OCI-LY1 (cell line): ENCODE results near the gene MRPS6.

Experiments used
- H2AFZ ChIP-seq: fragments of 200-600 bp; sonication (generic), shearing (Covaris generic); 2 replicates; pipeline ENCODE4 v1.6.0; 2014; ENCODE audit warnings: antibody characterized with exemption, mild to moderate bottlenecking, low read length
- H3F3A ChIP-seq: fragments of 200-600 bp; sonication (generic), shearing (Covaris generic); 2 replicates; pipeline ENCODE4 v1.6.0; 2014; ENCODE audit warnings: mild to moderate bottlenecking, antibody characterized with exemption, low read length, moderate library complexity; ENCODE audit not compliant: insufficient read depth
- H3K27ac ChIP-seq: fragments of 200-600 bp; sonication (generic); 2 replicates; pipeline ENCODE4 v1.5.1; 2014; ENCODE audit warnings: low read length, mixed run types, mild to moderate bottlenecking, low read depth; ENCODE audit not compliant: poor library complexity, severe bottlenecking
- H3K27me3 ChIP-seq: fragments of 200-600 bp; sonication (generic); 2 replicates; pipeline ENCODE4 v1.6.0; 2014; ENCODE audit warnings: antibody characterized with exemption, mild to moderate bottlenecking, low read length, moderate library complexity; ENCODE audit not compliant: insufficient read depth
- H3K36me3 ChIP-seq: fragments of 200-600 bp; sonication (generic); 2 replicates; pipeline ENCODE4 v1.6.1; 2014; ENCODE audit warnings: mild to moderate bottlenecking, antibody characterized with exemption, low read length, moderate library complexity, mixed read lengths; ENCODE audit not compliant: insufficient read depth
- H3K4me1 ChIP-seq: fragments of 200-600 bp; sonication (generic); 2 replicates; pipeline ENCODE4 v1.5.1; 2014; ENCODE audit warnings: mild to moderate bottlenecking, low read length, moderate library complexity; ENCODE audit not compliant: insufficient read depth, severe bottlenecking
- H3K4me2 ChIP-seq: fragments of 200-600 bp; sonication (generic), shearing (Covaris generic); 2 replicates; pipeline ENCODE4 v1.6.1; 2014; ENCODE audit warnings: low read length
- H3K4me3 ChIP-seq: fragments of 200-600 bp; sonication (generic); 2 replicates; pipeline ENCODE4 v1.5.1; 2014; ENCODE audit warnings: low read length, low read depth, mild to moderate bottlenecking, mixed read lengths; ENCODE audit not compliant: poor library complexity, severe bottlenecking
- H3K79me2 ChIP-seq: fragments of 200-600 bp; shearing (Covaris generic); 2 replicates; pipeline ENCODE4 v1.6.1; 2016; ENCODE audit warnings: mixed run types, low read length, mixed read lengths; ENCODE audit not compliant: insufficient read depth
- H3K9ac ChIP-seq: fragments of 200-600 bp; sonication (generic), shearing (Covaris generic); 2 replicates; pipeline ENCODE4 v1.6.1; 2014; ENCODE audit warnings: mild to moderate bottlenecking, low read length, mixed read lengths
- H3K9me2 ChIP-seq: fragments of 200-600 bp; sonication (generic), shearing (Covaris generic); 2 replicates; pipeline ENCODE4 v1.6.1; 2014; ENCODE audit warnings: low read depth, mild to moderate bottlenecking, low read length, mixed read lengths
- H3K9me3 ChIP-seq: fragments of 200-600 bp; shearing (Covaris generic); 2 replicates; pipeline ENCODE4 v1.6.1; 2014; ENCODE audit warnings: low read length, mixed read lengths
- H4K20me1 ChIP-seq: fragments of 200-600 bp; sonication (generic), shearing (Covaris generic); 2 replicates; pipeline ENCODE4 v1.6.0; 2016; ENCODE audit warnings: mild to moderate bottlenecking, low read length; ENCODE audit not compliant: insufficient read depth
- CTCF ChIP-seq: fragments of 200-600 bp; sonication (generic), shearing (Covaris generic); IDR thresholded peaks from 2 replicates; pipeline ENCODE4 v1.5.1; 2017; ENCODE audit warnings: mild to moderate bottlenecking, antibody characterized with exemption, low read length, moderate library complexity, mixed read lengths
- EZH2 ChIP-seq: fragments of 200-600 bp; sonication (generic), shearing (Covaris generic); IDR thresholded peaks from 2 replicates; pipeline ENCODE4 v1.8.0; 2017; ENCODE audit warnings: borderline replicate concordance, mixed run types, mild to moderate bottlenecking, antibody characterized with exemption, low read length, moderate library complexity, mixed read lengths

MRPS6 gene

GRCh38 chr21:34147792-34148418 lies 74.5 kb downstream of the MRPS6 start:
- Histone ChIP-seq H3K4me3 (no peak overlapping the region), H3K27ac (no peak overlapping the region), H2AFZ (no peak overlapping the region), H3K36me3 (peaks cover 29% of the 10 kb centered on the region), H3K27me3 (no peaks in the 10 kb centered on the region), H4K20me1 (no peaks in the 10 kb centered on the region), H3K4me1 (no peaks in the 10 kb centered on the region), H3K4me2 (no peak overlapping the region), H3K9me3 (no peaks in the 10 kb centered on the region), H3K9ac (no peak overlapping the region), H3K9me2 (no peaks in the 10 kb centered on the region), H3F3A (no peaks in the 10 kb centered on the region), H3K79me2 (no peaks in the 10 kb centered on the region)
- TF ChIP-seq EZH2: no peak

- H3K36me3 ChIP-seq: peaks cover 24% of the 10 kb centered on the region
- H3K79me2 ChIP-seq: no peaks in the 10 kb centered on the region
- H3K9me3 ChIP-seq: no peaks in the 10 kb centered on the region
- no peak for TF ChIP-seq EZH2
- H3K9ac ChIP-seq: no peak overlapping the region
- H3K27me3 ChIP-seq: no peaks in the 10 kb centered on the region
- H3K27ac ChIP-seq: no peak overlapping the region
- H3K4me3 ChIP-seq: no peak overlapping the region
- H3K9me2 ChIP-seq: no peaks in the 10 kb centered on the region
- H3K4me1 ChIP-seq: no peaks in the 10 kb centered on the region
- H4K20me1 ChIP-seq: no peaks in the 10 kb centered on the region
- no peak overlapping the region for H3K4me2 ChIP-seq
- no peak overlapping the region for H2AFZ ChIP-seq
- H3F3A ChIP-seq: no peaks in the 10 kb centered on the region
Observed at GRCh38 chr21:34148419-34148804, 75.0 kb downstream of the MRPS6 start.

- Histone ChIP-seq H2AFZ (no peak overlapping the region), H3K4me2 (no peak overlapping the region), H3K9me2 (no peaks in the 10 kb centered on the region), H3K27ac (no peak overlapping the region), H3K4me3 (no peak overlapping the region), H3K79me2 (no peaks in the 10 kb centered on the region), H3F3A (no peaks in the 10 kb centered on the region), H3K9ac (no peak overlapping the region), H3K36me3 (peaks cover 19% of the 10 kb centered on the region), H3K4me1 (no peaks in the 10 kb centered on the region), H3K27me3 (no peaks in the 10 kb centered on the region), H3K9me3 (no peaks in the 10 kb centered on the region), H4K20me1 (no peaks in the 10 kb centered on the region)
- TF ChIP-seq CTCF (no peak), EZH2 (no peak)
Observed at GRCh38 chr21:34148826-34149558, 75.6 kb downstream of the MRPS6 start.

GRCh38 chr21:34152500-34152899 lies 79.1 kb downstream of the MRPS6 start:
- no peak overlapping the region for H3K9ac ChIP-seq
- no peaks in the 10 kb centered on the region for H3K27me3 ChIP-seq
- H4K20me1 ChIP-seq: no peaks in the 10 kb centered on the region
- H3K9me2 ChIP-seq: no peaks in the 10 kb centered on the region
- H3K4me3 ChIP-seq: no peak overlapping the region
- TF ChIP-seq EZH2 (no peak), CTCF (no peak)
- no peaks in the 10 kb centered on the region for H3K36me3 ChIP-seq
- H2AFZ ChIP-seq: no peak overlapping the region
- H3K79me2 ChIP-seq: no peaks in the 10 kb centered on the region
- no peak overlapping the region for H3K4me2 ChIP-seq
- H3K4me1 ChIP-seq: no peaks in the 10 kb centered on the region
- H3K9me3 ChIP-seq: no peaks in the 10 kb centered on the region
- H3F3A ChIP-seq: no peaks in the 10 kb centered on the region
- H3K27ac ChIP-seq: no peak overlapping the region
